A673 (cell line): ENCODE measurements around the gene WDR88. TPM values are rescaled to one million over a fixed set of nuclear protein-coding genes. Genes with fewer than 3 reads are reported as not detected.

Experiments used
- BruUV-seq: library from RNA; stranded (reverse); fragments of 400-500 nt; replicated peaks from 2 replicates; lab custom pipeline; 2021; lab: Mats Ljungman, UMichigan
- CTCF ChIA-PET: fragments of 300-600 bp; sonication (Branson Sonifier 250); formaldehyde crosslinking; loops from one replicate; lab custom pipeline; 2022; ENCODE audit warnings: antibody characterized with exemption; lab: Charles Lee
- POLR2A ChIA-PET: fragments of 300-600 bp; sonication (Branson Sonifier 250); formaldehyde crosslinking; loops from one replicate; lab custom pipeline; 2022; ENCODE audit warnings: antibody characterized with exemption; ENCODE audit not compliant: low non-redundant PET; lab: Charles Lee
- DNase-seq: peaks from one replicate; pipeline ENCODE4 v3.0.0-alpha.2; 2015; ENCODE audit warnings: low spot score
- H3K27ac ChIP-seq: fragments of 200-600 bp; sonication (generic); 2 replicates; pipeline ENCODE4 v1.5.1; 2016; ENCODE audit warnings: mixed run types, low read depth, mild to moderate bottlenecking, mixed read lengths, antibody characterized with exemption, low read length; ENCODE audit not compliant: poor library complexity, severe bottlenecking
- H3K27me3 ChIP-seq: fragments of 200-600 bp; sonication (generic); replicated peaks from 2 replicates; pipeline ENCODE4 v1.6.1; 2017; ENCODE audit warnings: mixed run types, low read depth, mild to moderate bottlenecking, mixed read lengths, antibody characterized with exemption, low read length; ENCODE audit not compliant: insufficient read depth, poor library complexity
- H3K36me3 ChIP-seq: fragments of 200-600 bp; sonication (generic); 2 replicates; pipeline ENCODE4 v1.6.1; 2016; ENCODE audit warnings: mixed run types, mild to moderate bottlenecking, mixed read lengths, antibody characterized with exemption, low read length; ENCODE audit not compliant: insufficient read depth, poor library complexity, severe bottlenecking
- H3K4me1 ChIP-seq: fragments of 200-600 bp; sonication (generic); 2 replicates; pipeline ENCODE4 v1.6.1; 2017; ENCODE audit warnings: mixed run types, mild to moderate bottlenecking, mixed read lengths, antibody characterized with exemption, low read length; ENCODE audit not compliant: insufficient read depth, poor library complexity, severe bottlenecking
- H3K4me3 ChIP-seq: fragments of 200-600 bp; sonication (generic); 2 replicates; pipeline ENCODE4 v1.5.1; 2016; ENCODE audit warnings: low read depth, mixed run types, mild to moderate bottlenecking, mixed read lengths, low read length; ENCODE audit not compliant: poor library complexity, severe bottlenecking
- H3K9me3 ChIP-seq: fragments of 200-600 bp; sonication (generic); 2 replicates; pipeline ENCODE4 v1.6.1; 2016; ENCODE audit warnings: mixed run types, low read depth, mild to moderate bottlenecking, mixed read lengths, antibody characterized with exemption, low read length; ENCODE audit not compliant: poor library complexity, severe bottlenecking
- CTCF ChIP-seq: fragments of 300-800, 200-600 bp; sonication (generic); conservative IDR thresholded peaks from 2 replicates; pipeline ENCODE4 v1.5.1; 2017; ENCODE audit warnings: low read depth, mild to moderate bottlenecking, antibody characterized with exemption, low read length, moderate library complexity, mixed read lengths
- EZH2 ChIP-seq: fragments of 200-600 bp; sonication (generic); IDR thresholded peaks from 2 replicates; pipeline ENCODE4 v1.6.1; 2017; ENCODE audit warnings: borderline replicate concordance, low read depth, mild to moderate bottlenecking, mixed read lengths, antibody characterized with exemption, low read length; ENCODE audit not compliant: poor library complexity, severe bottlenecking
- intact Hi-C: fragments of 100-400 bp; cut with micrococcal nuclease; formaldehyde crosslinking; loops from one replicate; pipeline ENCODE4 v1.10.0; 2022; ENCODE audit not compliant: unreplicated experiment
- total RNA-seq: library from RNA; stranded (reverse); gene quantifications from 2 replicates; pipeline ENCODE4 v1.2.3, GENCODE V29; 2021

WDR88 gene
- total RNA-seq, 1 experiment from 2014 or later, result not detected

- Histone ChIP-seq H3K27me3 (no peaks in the 10 kb centered on the region), H3K4me3 (no peak overlapping the region), H3K9me3 (no peaks in the 10 kb centered on the region), H3K4me1 (no peaks in the 10 kb centered on the region), H3K27ac (no peak overlapping the region), H3K36me3 (no peaks in the 10 kb centered on the region)
- TF ChIP-seq CTCF, result peak; percentile 27; the same call in 1 of the 2 replicates
- TF ChIP-seq EZH2, result no peak
- no TSS peak for BruUV-seq
- CTCF ChIA-PET, result no interaction called here
- no peak for DNase-seq
- intact Hi-C loops, result no loop called here
- POLR2A ChIA-PET, result no interaction called here
Observed at GRCh38 chr19:33132425-33132824, 511 bp downstream of the WDR88 start.

- intact Hi-C loops, result no loop called here
- H3K27ac ChIP-seq, result no peak overlapping the region
Observed at GRCh38 chr19:33133438-33134031, 1.6 kb downstream of the WDR88 start.

GRCh38 chr19:33134571-33135041 is 2.7 kb downstream of the WDR88 start:
- ChIA-PET POLR2A (no interaction called here), CTCF (no interaction called here)
- Histone ChIP-seq H3K4me3 (no peak overlapping the region), H3K9me3 (no peaks in the 10 kb centered on the region), H3K27me3 (no peaks in the 10 kb centered on the region), H3K4me1 (no peaks in the 10 kb centered on the region), H3K27ac (no peak overlapping the region), H3K36me3 (no peaks in the 10 kb centered on the region)
- TF ChIP-seq EZH2 (no peak), CTCF (no peak)
- intact Hi-C loops, result no loop called here
- no TSS peak for BruUV-seq
- no peak for DNase-seq

More at GRCh38 chr19:33133438-33134031, 1.6 kb downstream of the WDR88 start:
- BruUV-seq, result no TSS peak
- DNase-seq, result no peak
- Histone ChIP-seq H3K4me3 (no peak overlapping the region), H3K9me3 (no peaks in the 10 kb centered on the region), H3K27me3 (no peaks in the 10 kb centered on the region), H3K36me3 (no peaks in the 10 kb centered on the region), H3K4me1 (no peaks in the 10 kb centered on the region)
- TF ChIP-seq CTCF (no peak), EZH2 (no peak)
- ChIA-PET CTCF (no interaction called here), POLR2A (no interaction called here)
